Measurements from ENCODE around the gene KIFBP.

DNA sequence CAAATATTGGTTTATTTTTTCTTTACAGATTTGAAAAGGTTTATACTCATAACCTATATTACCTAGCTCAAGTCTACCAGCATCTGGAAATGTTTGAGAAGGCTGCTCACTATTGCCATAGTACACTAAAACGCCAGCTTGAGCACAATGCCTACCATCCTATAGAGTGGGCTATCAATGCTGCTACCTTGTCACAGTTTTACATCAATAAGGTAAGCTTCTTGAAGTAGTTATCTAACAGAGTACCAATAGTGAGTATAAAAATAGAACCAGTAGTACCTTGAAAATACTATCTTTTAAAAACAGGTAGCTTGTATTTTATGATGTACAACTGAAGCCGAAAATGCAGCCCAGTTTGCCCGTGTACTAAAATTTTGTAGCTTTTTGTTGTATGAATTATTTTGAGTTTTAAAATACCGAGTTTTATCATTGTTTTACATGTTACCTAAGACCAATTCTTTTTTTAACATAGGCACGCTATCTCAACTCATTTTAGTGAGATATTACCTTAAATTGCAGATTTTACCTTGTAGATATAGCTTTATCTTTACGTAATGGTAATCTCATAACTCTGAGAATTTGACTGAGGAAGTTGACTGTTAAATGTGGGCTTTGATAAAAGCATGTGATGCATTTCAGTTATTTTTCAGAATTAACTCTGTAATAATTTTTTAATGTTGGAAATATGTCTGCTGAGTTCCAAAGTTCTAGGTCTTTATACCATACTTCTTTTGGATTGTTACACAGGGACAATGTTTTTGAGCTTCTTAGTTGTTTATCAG, 17.3 kb downstream of the KIFBP start:
- TF ChIP-seq, protein P1, sequence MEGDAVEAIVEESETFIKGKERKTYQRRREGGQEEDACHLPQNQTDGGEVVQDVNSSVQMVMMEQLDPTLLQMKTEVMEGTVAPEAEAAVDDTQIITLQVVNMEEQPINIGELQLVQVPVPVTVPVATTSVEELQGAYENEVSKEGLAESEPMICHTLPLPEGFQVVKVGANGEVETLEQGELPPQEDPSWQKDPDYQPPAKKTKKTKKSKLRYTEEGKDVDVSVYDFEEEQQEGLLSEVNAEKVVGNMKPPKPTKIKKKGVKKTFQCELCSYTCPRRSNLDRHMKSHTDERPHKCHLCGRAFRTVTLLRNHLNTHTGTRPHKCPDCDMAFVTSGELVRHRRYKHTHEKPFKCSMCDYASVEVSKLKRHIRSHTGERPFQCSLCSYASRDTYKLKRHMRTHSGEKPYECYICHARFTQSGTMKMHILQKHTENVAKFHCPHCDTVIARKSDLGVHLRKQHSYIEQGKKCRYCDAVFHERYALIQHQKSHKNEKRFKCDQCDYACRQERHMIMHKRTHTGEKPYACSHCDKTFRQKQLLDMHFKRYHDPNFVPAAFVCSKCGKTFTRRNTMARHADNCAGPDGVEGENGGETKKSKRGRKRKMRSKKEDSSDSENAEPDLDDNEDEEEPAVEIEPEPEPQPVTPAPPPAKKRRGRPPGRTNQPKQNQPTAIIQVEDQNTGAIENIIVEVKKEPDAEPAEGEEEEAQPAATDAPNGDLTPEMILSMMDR (IDR thresholded peaks at IDR 0.05) = no peak
- TF ChIP-seq POLR2A (IDR thresholded peaks at IDR 0.05) (no peak), POLR2AphosphoS5 (IDR thresholded peaks at IDR 0.05) (no peak)
